Mucosa of rectum (tissue), 2 donors: ENCODE results near the gene RPRD1A.
"Not testable (repeated sequence)": the region's sequence is repeated elsewhere in the genome, so short reads cannot be mapped to it uniquely, and the experiment has no call there.

Experiments used
- H3K27ac ChIP-seq, 2 donors: one replicate each; pipeline ENCODE4 v1.7.0; 2013; ENCODE audit warnings: inconsistent platforms in 2 of 2, low read depth in 2 of 2, low read length in 2 of 2
- H3K27me3 ChIP-seq, 2 donors: one replicate each; pipeline ENCODE4 v1.7.0; 2013; ENCODE audit warnings: low read length in 2 of 2; ENCODE audit not compliant: control insufficient read depth in 2 of 2, insufficient read depth in 2 of 2
- H3K36me3 ChIP-seq, 2 donors: one replicate each; pipeline ENCODE4 v1.7.0; 2013; ENCODE audit warnings: low read length in 2 of 2; ENCODE audit not compliant: control insufficient read depth in 2 of 2, insufficient read depth in 2 of 2
- H3K4me1 ChIP-seq, 2 donors: one replicate each; pipeline ENCODE4 v1.7.0; 2013; ENCODE audit warnings: low read length in 2 of 2, mild to moderate bottlenecking in 1 of 2; ENCODE audit not compliant: control insufficient read depth in 2 of 2, insufficient read depth in 2 of 2
- H3K4me3 ChIP-seq, 2 donors: one replicate each; pipeline ENCODE4 v1.7.0; 2013; ENCODE audit warnings: low read length in 2 of 2
- H3K9ac ChIP-seq, 2 donors: one replicate each; pipeline ENCODE4 v1.7.0; 2013; ENCODE audit warnings: low read length in 2 of 2, low read depth in 1 of 2, mild to moderate bottlenecking in 1 of 2
- H3K9me3 ChIP-seq, 2 donors: one replicate each; pipeline ENCODE4 v1.7.0; 2013; ENCODE audit warnings: low read length in 2 of 2; ENCODE audit not compliant: control insufficient read depth in 2 of 2
- donor health status: healthy.
- donor health status: Normal muscosa, but diverticular disease.

RPRD1A gene

GRCh38 chr18:36035253-36035652, 32.1 kb downstream of the RPRD1A start:
- H3K27me3 ChIP-seq, result no peaks in the 10 kb centered on the region
- peaks cover 4 to 7% of the 10 kb centered on the region in 2 donors for H3K9me3 ChIP-seq

GRCh38 chr18:36034299-36034895, 33.0 kb downstream of the RPRD1A start:
- Histone ChIP-seq H3K27me3 (no peaks in the 10 kb centered on the region), H3K27ac (no peak overlapping the region), H3K9ac (no peak overlapping the region), H3K9me3 (peaks cover 4 to 7% of the 10 kb centered on the region in 2 donors), H3K4me3 (no peak overlapping the region), H3K36me3 (peaks cover 5 to 6% of the 10 kb centered on the region in 2 donors), H3K4me1 (no peaks in the 10 kb centered on the region)

More at GRCh38 chr18:36035253-36035652, 32.1 kb downstream of the RPRD1A start:
- peaks cover 4 to 6% of the 10 kb centered on the region in 2 donors for H3K36me3 ChIP-seq
- H3K9ac ChIP-seq, result no peak overlapping the region
- no peak overlapping the region for H3K27ac ChIP-seq
- no peak overlapping the region for H3K4me3 ChIP-seq
- no peaks in the 10 kb centered on the region for H3K4me1 ChIP-seq

DNA sequence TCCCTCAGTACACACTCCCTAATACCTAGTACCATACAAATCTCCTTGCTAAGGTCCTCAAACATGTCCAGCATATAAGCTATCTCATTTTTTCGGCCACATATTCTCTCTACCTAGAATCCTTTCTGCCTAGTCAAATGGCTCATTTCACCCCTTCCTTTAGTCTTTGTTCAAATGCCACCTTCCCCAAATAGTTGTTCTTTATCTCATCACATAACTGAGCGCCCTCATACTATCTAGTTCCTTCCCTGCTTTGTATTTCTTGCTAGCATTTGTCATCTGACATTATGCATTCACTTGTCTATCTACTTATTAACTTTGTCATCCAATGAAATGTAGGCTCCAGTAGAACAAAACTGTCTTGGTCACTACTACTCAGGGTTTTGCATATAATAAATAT, 35.5 kb downstream of the RPRD1A start:
- H3K4me3 ChIP-seq, result no peak overlapping the region
- H3K27ac ChIP-seq, result no peak overlapping the region
- no peaks in the 10 kb centered on the region for H3K27me3 ChIP-seq
- peaks cover 0 to 10% of the 10 kb centered on the region in 2 donors for H3K36me3 ChIP-seq
- H3K4me1 ChIP-seq, result no peaks in the 10 kb centered on the region
- no peaks in the 10 kb centered on the region for H3K9me3 ChIP-seq
- no peak overlapping the region for H3K9ac ChIP-seq

GRCh38 chr18:36031407-36031806, 36.0 kb downstream of the RPRD1A start:
- H3K9me3 ChIP-seq, result no peaks in the 10 kb centered on the region
- peaks cover 0 to 10% of the 10 kb centered on the region in 2 donors for H3K36me3 ChIP-seq
- H3K4me3 ChIP-seq, result no peak overlapping the region
- no peaks in the 10 kb centered on the region for H3K4me1 ChIP-seq
- no peak overlapping the region for H3K27ac ChIP-seq
- no peaks in the 10 kb centered on the region for H3K27me3 ChIP-seq
- H3K9ac ChIP-seq, result no peak overlapping the region

DNA sequence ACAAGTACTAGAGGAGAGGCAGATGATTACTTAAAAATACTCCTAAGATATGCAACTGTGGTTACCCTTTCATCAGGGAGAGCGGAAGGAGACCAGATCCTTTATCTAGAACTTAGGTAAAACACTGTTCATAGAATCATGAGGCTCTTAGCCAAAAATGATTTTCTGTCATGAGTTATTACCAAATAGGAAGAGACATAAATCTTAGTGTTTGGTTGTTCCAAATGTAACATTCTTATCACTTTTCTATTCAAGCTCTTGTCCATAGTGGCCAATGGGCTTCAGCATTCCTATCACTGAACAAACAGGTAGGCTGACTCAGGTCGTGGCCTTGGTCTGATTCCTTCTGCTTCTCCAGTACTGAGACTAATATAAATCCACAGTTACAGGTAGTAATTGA, 38.5 kb downstream of the RPRD1A start:
- no peaks in the 10 kb centered on the region for H3K27me3 ChIP-seq
- H3K4me1 ChIP-seq, result no peaks in the 10 kb centered on the region
- H3K4me3 ChIP-seq, result no peak overlapping the region
- peaks cover 10 to 16% of the 10 kb centered on the region in 2 donors for H3K36me3 ChIP-seq
- no peaks in the 10 kb centered on the region for H3K9me3 ChIP-seq
- no peak overlapping the region for H3K9ac ChIP-seq
- no peak overlapping the region for H3K27ac ChIP-seq

DNA sequence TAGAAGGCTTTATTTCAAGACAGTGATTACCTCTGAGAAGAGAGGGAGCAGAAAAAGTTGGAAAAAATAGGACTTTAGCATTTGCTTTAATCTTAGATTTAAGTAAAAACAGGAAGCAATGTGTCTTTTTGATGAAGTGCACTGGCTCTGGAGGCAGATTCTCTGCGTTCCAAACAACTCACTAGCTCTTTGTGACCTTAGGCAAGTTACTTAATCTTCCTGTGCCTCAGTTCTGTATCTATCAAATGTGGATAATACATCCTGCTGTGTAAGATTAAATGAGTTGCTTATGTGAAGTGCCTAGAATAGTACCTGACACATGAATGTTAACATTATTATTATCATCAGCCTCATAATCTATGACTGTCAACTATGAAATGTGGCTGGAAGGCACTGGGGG, 42.3 kb downstream of the RPRD1A start:
- Histone ChIP-seq H3K9ac (no peak overlapping the region), H3K27me3 (no peaks in the 10 kb centered on the region), H3K4me3 (no peak overlapping the region), H3K9me3 (no peaks in the 10 kb centered on the region), H3K27ac (no peak overlapping the region), H3K4me1 (no peaks in the 10 kb centered on the region), H3K36me3 (peaks cover 10 to 14% of the 10 kb centered on the region in 2 donors)

DNA sequence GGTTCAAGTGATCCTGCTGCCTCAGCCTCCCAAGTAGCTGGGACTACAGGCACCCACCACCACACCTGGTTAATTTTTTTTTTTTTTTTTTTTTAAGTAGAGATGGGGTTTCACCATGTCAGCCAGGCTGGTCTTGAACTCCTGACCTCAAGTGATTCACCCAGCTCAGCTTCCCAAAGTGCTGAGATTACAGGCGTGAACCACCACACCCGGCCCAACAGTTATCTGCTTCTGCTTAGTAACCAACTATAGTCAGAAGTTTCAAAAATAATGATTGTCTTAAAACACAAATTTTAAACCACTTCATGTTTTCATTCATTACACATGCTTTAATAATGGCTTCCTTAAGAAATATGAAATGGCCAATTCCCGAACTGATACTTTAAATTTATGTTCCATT, 43.1 kb downstream of the RPRD1A start:
- H3K4me1 ChIP-seq, H3K27ac ChIP-seq, H3K9ac ChIP-seq, H3K27me3 ChIP-seq, H3K9me3 ChIP-seq, H3K4me3 ChIP-seq: not testable (repeated sequence)
- H3K36me3 ChIP-seq, result peaks cover 10 to 12% of the 10 kb centered on the region in 2 donors

GRCh38 chr18:36023336-36023735, 44.0 kb downstream of the RPRD1A start:
- H3K27me3 ChIP-seq, result no peaks in the 10 kb centered on the region
- no peaks in the 10 kb centered on the region for H3K9me3 ChIP-seq
- H3K27ac ChIP-seq, result no peak overlapping the region
- no peaks in the 10 kb centered on the region for H3K4me1 ChIP-seq
- H3K36me3 ChIP-seq, result peaks cover 7 to 10% of the 10 kb centered on the region in 2 donors
- no peak overlapping the region for H3K4me3 ChIP-seq
- H3K9ac ChIP-seq, result no peak overlapping the region

DNA sequence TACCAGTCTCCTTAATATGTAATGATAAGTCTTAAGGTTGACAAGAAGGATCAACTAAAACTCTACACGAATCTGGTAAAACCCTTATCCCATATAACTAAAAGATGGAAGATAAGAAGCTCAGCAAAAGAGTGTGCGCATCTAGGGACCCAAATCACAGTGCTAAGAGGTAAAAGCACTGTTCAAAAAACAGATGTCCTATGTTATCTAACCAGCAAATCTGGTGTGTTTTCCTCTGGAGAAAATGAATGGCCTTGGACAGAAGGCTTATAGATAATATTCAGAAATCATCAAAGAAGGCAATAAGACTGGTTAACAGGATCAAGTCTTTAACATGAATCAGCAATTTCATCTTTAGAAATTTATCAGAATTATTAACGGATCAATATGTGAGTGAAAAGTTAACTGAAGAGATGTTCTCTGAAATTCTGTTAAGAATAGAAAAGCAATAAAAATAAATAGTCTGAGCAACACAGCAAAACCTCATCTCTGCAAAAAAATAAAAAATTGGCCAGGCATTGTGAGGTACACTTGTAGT, 47.1 kb downstream of the RPRD1A start:
- no peaks in the 10 kb centered on the region for H3K9me3 ChIP-seq
- H3K4me1 ChIP-seq, result no peaks in the 10 kb centered on the region
- no peak overlapping the region for H3K4me3 ChIP-seq
- no peak overlapping the region for H3K27ac ChIP-seq
- no peak overlapping the region for H3K9ac ChIP-seq
- H3K27me3 ChIP-seq, result no peaks in the 10 kb centered on the region
- peaks cover 3 to 4% of the 10 kb centered on the region in 2 donors for H3K36me3 ChIP-seq

DNA sequence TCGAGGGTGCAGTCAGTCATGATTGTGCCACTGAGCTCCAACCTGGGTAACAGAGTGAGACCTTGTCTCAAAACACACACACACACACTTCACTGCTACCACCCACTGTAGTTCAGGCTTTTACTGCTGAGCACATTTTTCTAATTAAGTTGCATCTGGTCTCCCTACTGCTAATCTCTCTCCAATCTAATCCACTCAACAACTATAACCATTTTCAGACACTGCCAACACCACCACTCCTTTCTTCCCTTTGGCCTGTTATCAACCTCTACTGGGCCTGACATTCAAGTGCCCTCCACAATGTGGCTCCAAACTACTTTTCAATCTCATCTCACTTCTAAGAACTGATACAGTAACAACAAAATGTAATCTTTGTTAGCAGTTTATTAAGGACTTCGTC, 50.1 kb downstream of the RPRD1A start:
- Histone ChIP-seq H3K4me3 (no peak overlapping the region), H3K9me3 (no peaks in the 10 kb centered on the region), H3K27me3 (no peaks in the 10 kb centered on the region), H3K9ac (no peak overlapping the region), H3K36me3 (no peaks in the 10 kb centered on the region), H3K4me1 (no peaks in the 10 kb centered on the region), H3K27ac (no peak overlapping the region)
